Gastrocnemius medialis (tissue), 4 donors: ENCODE measurements around the gene FBXO24. TPM values are rescaled to one million over a fixed set of nuclear protein-coding genes. Genes with fewer than 3 reads are reported as not detected.

Experiments
- ATAC-seq, 2 donors: fragments of 150-250 bp; one replicate each; pipeline ENCODE4 v1.9.1; 2016
- DNase-seq, 2 donors: peaks; one replicate each; pipeline ENCODE4 v3.0.0-alpha.2; 2019
- H3K27ac ChIP-seq, 4 donors: fragments of 200-600 bp; sonication (generic); 1 replicate in 1 of 4; 2 replicates in 3 of 4; pipeline ENCODE4 v1.5.1; 2016 to 2018; ENCODE audit warnings: mild to moderate bottlenecking in 2 of 4, moderate library complexity in 1 of 4
- H3K27me3 ChIP-seq, 3 donors: fragments of 200-600 bp; sonication (generic) in 2 of 3; 1 replicate in 1 of 3; 2 replicates in 2 of 3; pipeline versions ENCODE4 v1.5.1 to v1.6.0; 2016 to 2019; ENCODE audit warnings: mild to moderate bottlenecking in 1 of 3, moderate library complexity in 1 of 3
- H3K36me3 ChIP-seq, 2 donors: fragments of 200-600 bp; sonication (generic) in 1 of 2; one replicate each; pipeline ENCODE4 v1.5.1; 2017 to 2018
- H3K4me1 ChIP-seq, 2 donors: fragments of 200-600 bp; sonication (generic) in 1 of 2; one replicate each; pipeline ENCODE4 v1.5.1; 2016 to 2017; ENCODE audit warnings: mild to moderate bottlenecking in 2 of 2
- H3K4me3 ChIP-seq, 4 donors: fragments of 200-600 bp; sonication (generic) in 3 of 4; 1 replicate in 1 of 4; 2 replicates in 3 of 4; pipeline ENCODE4 v1.5.1; 2016 to 2019; ENCODE audit warnings: mild to moderate bottlenecking in 2 of 4
- H3K9me3 ChIP-seq, 3 donors: fragments of 200-600 bp; sonication (generic) in 2 of 3; 1 replicate in 1 of 3; 2 replicates in 2 of 3; pipeline ENCODE4 v1.5.1; 2016 to 2019
- CTCF ChIP-seq, 5 experiments: fragments of 450-650 bp in 3 of 5; fragments of 200-600 bp in 2 of 5; sonication (generic) in 2 of 5; IDR thresholded peaks in 4 of 5; conservative IDR thresholded peaks in 1 of 5; 1 replicate in 4 of 5; 2 replicates in 1 of 5; pipeline ENCODE4 v1.5.1; 2016 to 2019; ENCODE audit warnings: antibody characterized with exemption in 5 of 5, mild to moderate bottlenecking in 3 of 5, moderate library complexity in 3 of 5
- POLR2A ChIP-seq, 2 donors: fragments of 450-650 bp; IDR thresholded peaks; one replicate each; pipeline ENCODE4 v1.6.1; 2017; ENCODE audit warnings: antibody characterized with exemption in 2 of 2, mild to moderate bottlenecking in 2 of 2, moderate library complexity in 2 of 2
- in situ Hi-C, 4 donors: fragments of 200-750 bp; cut with MboI; loops; one replicate each; pipeline versions ENCODE4 v1.15.0 to v1.8.0; 2017; ENCODE audit warnings: low sequenced_read_pairs in 4 of 4
- intact Hi-C: fragments of 100-400 bp; cut with DNase I; formaldehyde crosslinking; loops from one replicate; pipeline ENCODE4 v1.15.1; 2023; ENCODE audit warnings: low total_unique reads
- total RNA-seq, 4 donors: library from RNA; depleted of rRNA; stranded (reverse); fragments of >200 nt; gene quantifications; one replicate each; pipeline versions ENCODE4 v1.1.0 to v1.2.3, GENCODE V29; 2016

The FBXO24 gene
- total RNA-seq, 4 donors from 2014 or later, result not detected

GRCh38 chr7:100567031-100567730, 18.9 kb upstream of the FBXO24 start:
- TF ChIP-seq CTCF (IDR thresholded peaks at IDR 0.05 in 4 of 5, conservative IDR thresholded peaks at IDR 0.05 in 1 of 5) (no peak), POLR2A (IDR thresholded peaks at IDR 0.05) (no peak)
- peaks cover 8 to 14% of the 10 kb centered on the region in 2 donors for H3K4me1 ChIP-seq
- H3K27me3 ChIP-seq, result peaks cover 8 to 29% (median 10%) of the 10 kb centered on the region in 3 donors
- H3K36me3 ChIP-seq, result no peaks in the 10 kb centered on the region
- no peak overlapping the region for H3K4me3 ChIP-seq
- intact Hi-C loops, result no loop called here
- in situ Hi-C loops, result loop anchor here in 1 of 4 donors (25.0 kb wide), 1 partner anchor 105 kb away; the partner anchor contains the start of gene SPACDR
- DNase-seq, result no peak
- ATAC-seq, result no peak
- H3K9me3 ChIP-seq, result no peaks in the 10 kb centered on the region
- no peak overlapping the region for H3K27ac ChIP-seq

GRCh38 chr7:100567751-100568175, 18.4 kb upstream of the FBXO24 start:
- no peak for DNase-seq
- in situ Hi-C loops, result loop anchor here in 1 of 4 donors (25.0 kb wide), 1 partner anchor 105 kb away; the partner anchor contains the start of gene SPACDR

GRCh38 chr7:100568176-100568895, 17.8 kb upstream of the FBXO24 start:
- in situ Hi-C loops, result loop anchor here in 1 of 4 donors (25.0 kb wide), 1 partner anchor 106 kb away; the partner anchor contains the start of gene SPACDR
- ATAC-seq, result no peak

More at GRCh38 chr7:100567751-100568175, 18.4 kb upstream of the FBXO24 start:
- H3K36me3 ChIP-seq, result peaks cover 0 to 4% of the 10 kb centered on the region in 2 donors
- no peak overlapping the region for H3K27ac ChIP-seq
- no peak for ATAC-seq
- intact Hi-C loops, result no loop called here
- peaks cover 8 to 35% (median 10%) of the 10 kb centered on the region in 3 donors for H3K27me3 ChIP-seq
- H3K9me3 ChIP-seq, result no peaks in the 10 kb centered on the region
- TF ChIP-seq CTCF (IDR thresholded peaks at IDR 0.05 in 4 of 5, conservative IDR thresholded peaks at IDR 0.05 in 1 of 5), result no peak
- TF ChIP-seq POLR2A (IDR thresholded peaks at IDR 0.05), result no peak
- H3K4me1 ChIP-seq, result peaks cover 8 to 14% of the 10 kb centered on the region in 2 donors
- no peak overlapping the region for H3K4me3 ChIP-seq

More at GRCh38 chr7:100568176-100568895, 17.8 kb upstream of the FBXO24 start:
- Histone ChIP-seq H3K36me3 (peaks cover 0 to 6% of the 10 kb centered on the region in 2 donors), H3K9me3 (no peaks in the 10 kb centered on the region), H3K4me3 (no peak overlapping the region), H3K27ac (no peak overlapping the region), H3K27me3 (peaks cover 8 to 37% (median 12%) of the 10 kb centered on the region in 3 donors), H3K4me1 (peaks cover 8 to 14% of the 10 kb centered on the region in 2 donors)
- no peak for DNase-seq
- TF ChIP-seq CTCF (IDR thresholded peaks at IDR 0.05 in 4 of 5, conservative IDR thresholded peaks at IDR 0.05 in 1 of 5) (no peak), POLR2A (IDR thresholded peaks at IDR 0.05) (no peak)
- intact Hi-C loops, result no loop called here
